NCI-H82 (cell line): ENCODE measurements around the gene MEF2B.

Experiments
- DNase-seq: peaks from one replicate; lab custom pipeline; 2025; lab: John Stamatoyannopoulos, UW

MEF2B gene

GRCh38 chr19:19098084-19098702 is 71.9 kb downstream of the MEF2B start:
- no peak for DNase-seq

GRCh38 chr19:19096641-19097627 is 73.1 kb downstream of the MEF2B start:
- DNase-seq, result no peak

- DNase-seq, result no peak
Observed at GRCh38 chr19:19095691-19096090, 74.4 kb downstream of the MEF2B start.
